Neural cell (in vitro differentiated cells): ENCODE results near the gene FNDC3B.

Source experiments
- EP300 ChIP-seq: fragments of 450-650 bp; conservative IDR thresholded peaks from 2 replicates; pipeline ENCODE4 v1.6.1; 2014; ENCODE audit warnings: antibody characterized with exemption, mild to moderate bottlenecking, moderate library complexity; ENCODE audit not compliant: poor library complexity, severe bottlenecking
- EZH2 ChIP-seq: fragments of 200-600, 300-800 bp; shearing (Covaris generic), sonication (generic); IDR thresholded peaks from 2 replicates; pipeline ENCODE4 v1.6.1; 2014; ENCODE audit warnings: antibody characterized with exemption, low read length, borderline replicate concordance, mild to moderate bottlenecking; ENCODE audit not compliant: insufficient read depth, poor library complexity, severe bottlenecking
- TAF1 ChIP-seq: IDR thresholded peaks from 2 replicates; pipeline ENCODE4 v1.6.1; 2012; ENCODE audit warnings: low read depth
- TF ChIP-seq, protein P1 (sequence below): fragments of 450-650 bp; IDR thresholded peaks from 2 replicates; pipeline ENCODE4 v1.5.1; 2014; ENCODE audit warnings: antibody characterized with exemption, mild to moderate bottlenecking, moderate library complexity; ENCODE audit not compliant: poor library complexity, severe bottlenecking
- TF ChIP-seq, protein P2 (sequence below): IDR thresholded peaks from 2 replicates; pipeline ENCODE4 v1.6.1; 2012; ENCODE audit warnings: borderline replicate concordance

DNA sequence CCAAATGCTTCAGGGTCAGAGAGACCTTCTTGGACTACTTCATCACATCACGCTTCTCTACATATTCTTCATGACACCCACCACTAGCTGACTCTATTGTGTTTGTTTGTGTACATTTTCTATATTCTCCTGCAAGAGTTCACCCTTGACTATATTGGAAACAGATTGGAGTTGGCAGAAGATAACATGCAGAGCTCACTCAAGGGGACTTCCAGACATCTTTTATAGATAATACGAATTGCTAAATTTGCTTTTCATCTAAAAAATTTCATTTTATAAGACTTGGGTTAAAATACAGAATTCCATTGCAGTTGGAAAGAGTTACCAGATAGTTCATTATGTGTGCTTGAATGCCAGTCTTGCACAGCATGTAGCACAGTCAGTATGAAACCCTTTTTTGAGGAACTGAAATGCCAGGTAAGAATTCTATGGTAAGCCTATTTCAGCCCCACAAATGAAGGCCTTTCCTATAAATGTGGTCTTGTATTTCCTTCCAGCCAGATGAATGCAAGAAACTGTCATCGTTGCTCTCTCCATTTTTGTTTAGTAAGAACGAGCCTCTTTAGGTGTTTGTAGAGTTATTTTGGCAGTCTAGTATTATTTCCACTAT is 231.3 kb downstream of the FNDC3B start:
- TF ChIP-seq, protein P1, sequence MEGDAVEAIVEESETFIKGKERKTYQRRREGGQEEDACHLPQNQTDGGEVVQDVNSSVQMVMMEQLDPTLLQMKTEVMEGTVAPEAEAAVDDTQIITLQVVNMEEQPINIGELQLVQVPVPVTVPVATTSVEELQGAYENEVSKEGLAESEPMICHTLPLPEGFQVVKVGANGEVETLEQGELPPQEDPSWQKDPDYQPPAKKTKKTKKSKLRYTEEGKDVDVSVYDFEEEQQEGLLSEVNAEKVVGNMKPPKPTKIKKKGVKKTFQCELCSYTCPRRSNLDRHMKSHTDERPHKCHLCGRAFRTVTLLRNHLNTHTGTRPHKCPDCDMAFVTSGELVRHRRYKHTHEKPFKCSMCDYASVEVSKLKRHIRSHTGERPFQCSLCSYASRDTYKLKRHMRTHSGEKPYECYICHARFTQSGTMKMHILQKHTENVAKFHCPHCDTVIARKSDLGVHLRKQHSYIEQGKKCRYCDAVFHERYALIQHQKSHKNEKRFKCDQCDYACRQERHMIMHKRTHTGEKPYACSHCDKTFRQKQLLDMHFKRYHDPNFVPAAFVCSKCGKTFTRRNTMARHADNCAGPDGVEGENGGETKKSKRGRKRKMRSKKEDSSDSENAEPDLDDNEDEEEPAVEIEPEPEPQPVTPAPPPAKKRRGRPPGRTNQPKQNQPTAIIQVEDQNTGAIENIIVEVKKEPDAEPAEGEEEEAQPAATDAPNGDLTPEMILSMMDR, result no peak
- TF ChIP-seq, protein P2, sequence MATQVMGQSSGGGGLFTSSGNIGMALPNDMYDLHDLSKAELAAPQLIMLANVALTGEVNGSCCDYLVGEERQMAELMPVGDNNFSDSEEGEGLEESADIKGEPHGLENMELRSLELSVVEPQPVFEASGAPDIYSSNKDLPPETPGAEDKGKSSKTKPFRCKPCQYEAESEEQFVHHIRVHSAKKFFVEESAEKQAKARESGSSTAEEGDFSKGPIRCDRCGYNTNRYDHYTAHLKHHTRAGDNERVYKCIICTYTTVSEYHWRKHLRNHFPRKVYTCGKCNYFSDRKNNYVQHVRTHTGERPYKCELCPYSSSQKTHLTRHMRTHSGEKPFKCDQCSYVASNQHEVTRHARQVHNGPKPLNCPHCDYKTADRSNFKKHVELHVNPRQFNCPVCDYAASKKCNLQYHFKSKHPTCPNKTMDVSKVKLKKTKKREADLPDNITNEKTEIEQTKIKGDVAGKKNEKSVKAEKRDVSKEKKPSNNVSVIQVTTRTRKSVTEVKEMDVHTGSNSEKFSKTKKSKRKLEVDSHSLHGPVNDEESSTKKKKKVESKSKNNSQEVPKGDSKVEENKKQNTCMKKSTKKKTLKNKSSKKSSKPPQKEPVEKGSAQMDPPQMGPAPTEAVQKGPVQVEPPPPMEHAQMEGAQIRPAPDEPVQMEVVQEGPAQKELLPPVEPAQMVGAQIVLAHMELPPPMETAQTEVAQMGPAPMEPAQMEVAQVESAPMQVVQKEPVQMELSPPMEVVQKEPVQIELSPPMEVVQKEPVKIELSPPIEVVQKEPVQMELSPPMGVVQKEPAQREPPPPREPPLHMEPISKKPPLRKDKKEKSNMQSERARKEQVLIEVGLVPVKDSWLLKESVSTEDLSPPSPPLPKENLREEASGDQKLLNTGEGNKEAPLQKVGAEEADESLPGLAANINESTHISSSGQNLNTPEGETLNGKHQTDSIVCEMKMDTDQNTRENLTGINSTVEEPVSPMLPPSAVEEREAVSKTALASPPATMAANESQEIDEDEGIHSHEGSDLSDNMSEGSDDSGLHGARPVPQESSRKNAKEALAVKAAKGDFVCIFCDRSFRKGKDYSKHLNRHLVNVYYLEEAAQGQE, result no peak
- TF ChIP-seq EP300 (no peak), EZH2 (no peak), TAF1 (no peak)
